Endothelial cell of umbilical vein (primary cell): ENCODE measurements around the gene VDR. TPM values are rescaled to one million over a fixed set of nuclear protein-coding genes. Genes with fewer than 3 reads are reported as not detected.

Source experiments
- BruUV-seq: library from RNA; stranded (reverse); fragments of 400-500 nt; replicated peaks from 2 replicates; lab custom pipeline; 2021; lab: Mats Ljungman, UMichigan
- CTCF ChIA-PET: fragments of 300-600, 350-600 bp; sonication (Branson Sonifier 250); formaldehyde crosslinking; loops from one replicate; lab custom pipeline; 2021; ENCODE audit warnings: antibody characterized with exemption, inconsistent platforms; lab: Charles Lee
- POLR2A ChIA-PET: fragments of 300-600, 350-600 bp; sonication (Branson Sonifier 250); formaldehyde crosslinking; loops from one replicate; lab custom pipeline; 2021; ENCODE audit warnings: antibody characterized with exemption, inconsistent platforms; lab: Charles Lee
- DNase-seq: peaks from one replicate; pipeline ENCODE4 v3.0.0-alpha.2; 2011; ENCODE audit warnings: low read depth, low spot score
- FAIRE-seq: peaks from 2 replicates; lab custom pipeline; 2011; peaks lifted over from hg19 to GRCh38; lab: Jason Lieb, UNC
- H2AFZ ChIP-seq: 2 replicates; pipeline ENCODE4 v1.6.0; 2012; ENCODE audit warnings: low read depth, low read length, control low read depth, inconsistent platforms
- H3K27ac ChIP-seq: 2 replicates; pipeline ENCODE4 v1.5.1; 2011; ENCODE audit warnings: low read depth, mild to moderate bottlenecking, control low read depth, low read length, moderate library complexity; ENCODE audit not compliant: insufficient read depth
- H3K27me3 ChIP-seq, 2 experiments: 2 replicates each; pipeline versions ENCODE4 v1.6.0 to v1.6.1; 2011; ENCODE audit warnings: low read length in 2 of 2, mixed read lengths in 1 of 2; ENCODE audit not compliant: control insufficient read depth in 2 of 2, insufficient read depth in 2 of 2
- H3K36me3 ChIP-seq, 2 experiments: 2 replicates in 1 of 2; 3 replicates in 1 of 2; pipeline ENCODE4 v1.5.1; 2011; ENCODE audit warnings: low read length in 2 of 2, mild to moderate bottlenecking in 1 of 2, moderate library complexity in 1 of 2; ENCODE audit not compliant: control insufficient read depth in 2 of 2, insufficient read depth in 2 of 2; ENCODE audit errors: extremely low read depth in 1 of 2
- H3K4me1 ChIP-seq: 3 replicates; pipeline ENCODE4 v1.5.1; 2011; ENCODE audit warnings: mild to moderate bottlenecking, low read length; ENCODE audit not compliant: control insufficient read depth, insufficient read depth; ENCODE audit errors: extremely low read depth
- H3K4me2 ChIP-seq: 2 replicates; pipeline ENCODE4 v1.6.1; 2011; ENCODE audit warnings: low read length, control low read depth, mixed read lengths; ENCODE audit not compliant: insufficient read depth
- H3K4me3 ChIP-seq, 3 experiments: fragments of 200-600 bp in 1 of 3; sonication (generic), shearing (Covaris generic) in 1 of 3; replicated peaks in 1 of 3; 2 replicates each; pipeline ENCODE4 v1.5.1; 2011 to 2016; ENCODE audit warnings: control low read depth in 3 of 3, low read length in 3 of 3, mild to moderate bottlenecking in 2 of 3, inconsistent platforms in 1 of 3, low read depth in 1 of 3, moderate library complexity in 1 of 3; ENCODE audit not compliant: insufficient read depth in 1 of 3
- H3K79me2 ChIP-seq: 2 replicates; pipeline ENCODE4 v1.6.0; 2012; ENCODE audit warnings: low read length, inconsistent platforms; ENCODE audit not compliant: control insufficient read depth, insufficient read depth
- H3K9ac ChIP-seq: replicated peaks from 2 replicates; pipeline ENCODE3; 2011; ENCODE audit warnings: low read length, control low read depth; ENCODE audit not compliant: insufficient read depth; ENCODE audit errors: extremely low read depth
- H3K9me1 ChIP-seq: replicated peaks from 3 replicates; pipeline ENCODE4 v1.6.0; 2011; ENCODE audit warnings: mild to moderate bottlenecking, low read length; ENCODE audit not compliant: control insufficient read depth, insufficient read depth; ENCODE audit errors: extremely low read depth
- H3K9me3 ChIP-seq: replicated peaks from 2 replicates; pipeline ENCODE4 v1.5.1; 2012; ENCODE audit warnings: low read length, inconsistent platforms; ENCODE audit not compliant: control insufficient read depth, insufficient read depth
- H4K20me1 ChIP-seq: replicated peaks from 2 replicates; pipeline ENCODE3; 2011; ENCODE audit warnings: mild to moderate bottlenecking, low read length; ENCODE audit not compliant: control insufficient read depth, insufficient read depth; ENCODE audit errors: extremely low read depth
- CTCF ChIP-seq, 2 donors: IDR thresholded peaks; 1 replicate in 1 of 2; 2 replicates in 1 of 2; pipeline ENCODE4 v1.5.1; 2011; ENCODE audit warnings: low read length in 2 of 2, mild to moderate bottlenecking in 2 of 2, moderate library complexity in 2 of 2, control low read depth in 1 of 2, inconsistent platforms in 1 of 2, low read depth in 1 of 2; ENCODE audit not compliant: insufficient read depth in 1 of 2; ENCODE audit errors: extremely low read depth in 1 of 2
- EZH2 ChIP-seq: IDR thresholded peaks from 2 replicates; pipeline ENCODE4 v1.6.1; 2012; ENCODE audit warnings: borderline replicate concordance, low read depth, mild to moderate bottlenecking, moderate library complexity, low read length, inconsistent platforms; ENCODE audit not compliant: severe bottlenecking
- FOS ChIP-seq: IDR thresholded peaks from 2 replicates; pipeline ENCODE4 v1.6.1; 2011; ENCODE audit warnings: mild to moderate bottlenecking, low read length, moderate library complexity, borderline replicate concordance; ENCODE audit not compliant: insufficient read depth
- GATA2 ChIP-seq: IDR thresholded peaks from 2 replicates; pipeline ENCODE4 v1.7.0; 2011; ENCODE audit warnings: low read depth, mild to moderate bottlenecking, moderate library complexity, mixed read lengths, low read length; ENCODE audit not compliant: insufficient read length, insufficient read depth
- JUN ChIP-seq: IDR thresholded peaks from 2 replicates; pipeline ENCODE4 v1.6.1; 2011; ENCODE audit warnings: borderline replicate concordance, low read depth; ENCODE audit not compliant: insufficient read length, insufficient read depth
- MAX ChIP-seq: IDR thresholded peaks from 2 replicates; pipeline ENCODE4 v1.6.1; 2011; ENCODE audit not compliant: insufficient read depth, insufficient read length
- MYC ChIP-seq: IDR thresholded peaks from one replicate; pipeline ENCODE4 v1.6.1; 2011; ENCODE audit warnings: mild to moderate bottlenecking, low read depth, low read length
- POLR2A ChIP-seq: IDR thresholded peaks from 2 replicates; pipeline ENCODE4 v1.6.1; 2012; ENCODE audit warnings: low read depth, mild to moderate bottlenecking, control low read depth, low read length
- POLR2AphosphoS5 ChIP-seq: IDR thresholded peaks from 2 replicates; pipeline ENCODE4 v1.6.1; 2012; ENCODE audit warnings: low read depth, mild to moderate bottlenecking, control low read depth, low read length, moderate library complexity; ENCODE audit not compliant: insufficient read depth
- dilution Hi-C: fragments of 300-500 bp; cut with MboI; formaldehyde crosslinking; loops from one replicate; pipeline ENCODE4 v1.15.0; 2019; ENCODE audit warnings: low sequenced_read_pairs; ENCODE audit not compliant: extremely low pct_ligation_motif_present
- intact Hi-C: fragments of 100-400 bp; cut with micrococcal nuclease; formaldehyde crosslinking; loops from one replicate; pipeline ENCODE4 v1.10.0; 2022
- polyA plus RNA-seq, 4 experiments: library from polyadenylated mRNA; depleted of rRNA in 3 of 4; stranded (reverse) in 3 of 4; unstranded in 1 of 4; fragments of >200 nt; gene quantifications; 2 replicates each; pipeline versions ENCODE4 v1.2.1 to v1.2.3, GENCODE V29; 2011 to 2012; ENCODE audit warnings: missing spikeins in 1 of 4
- total RNA-seq: library from RNA; stranded (reverse); gene quantifications from 2 replicates; pipeline ENCODE4 v1.2.3, GENCODE V29; 2021

The VDR gene
- total and polyA plus RNA-seq, 2 donors (not counting 3 experiments of a cell fraction or from before 2014, with no cell fraction given): 0.73 to 0.91 TPM

- intact Hi-C loops (no loop called here), dilution Hi-C loops (no loop called here)
- H3K4me2 ChIP-seq: no peak overlapping the region
- H3K27me3 ChIP-seq: no peaks in the 10 kb centered on the region
- peaks cover 26% of the 10 kb centered on the region for H3K4me1 ChIP-seq
- H3K9me1 ChIP-seq: no peaks in the 10 kb centered on the region
- no peaks in the 10 kb centered on the region for H3K36me3 ChIP-seq
- no peak overlapping the region for H2AFZ ChIP-seq
- ChIA-PET CTCF (interaction anchor here (2.3 kb wide), 1 partner anchor 14 kb away, joined by 8 read pairs; no protein-coding TSS in a partner anchor), POLR2A (no interaction called here)
- H3K9ac ChIP-seq: no peak overlapping the region
- TF ChIP-seq POLR2A (no peak), JUN (no peak), EZH2 (no peak), GATA2 (no peak)
- no peak overlapping the region for H3K27ac ChIP-seq
- peaks cover 4% of the 10 kb centered on the region for H3K79me2 ChIP-seq
- no peaks in the 10 kb centered on the region for H3K9me3 ChIP-seq
- no peak overlapping the region for H3K4me3 ChIP-seq
- no peaks in the 10 kb centered on the region for H4K20me1 ChIP-seq
- DNase-seq (no peak), FAIRE-seq (no peak)
- BruUV-seq: no TSS peak
Observed at GRCh38 chr12:47824198-47824597, 80.6 kb downstream of the VDR start.

- Histone ChIP-seq H4K20me1 (no peaks in the 10 kb centered on the region), H3K79me2 (peaks cover 11% of the 10 kb centered on the region), H3K27ac (no peak overlapping the region), H3K4me2 (no peak overlapping the region), H3K9me1 (no peaks in the 10 kb centered on the region), H3K9me3 (no peaks in the 10 kb centered on the region), H3K9ac (no peak overlapping the region), H3K36me3 (no peaks in the 10 kb centered on the region), H3K4me3 (no peak overlapping the region), H3K4me1 (peaks cover 22% of the 10 kb centered on the region), H2AFZ (no peak overlapping the region), H3K27me3 (no peaks in the 10 kb centered on the region)
- CTCF ChIA-PET: interaction anchor here (2.3 to 7.8 kb wide), 2 partner anchors 12 to 14 kb away, joined by 8 to 246 read pairs; no protein-coding TSS in a partner anchor
- POLR2A ChIA-PET: no interaction called here
- DNase-seq (no peak), FAIRE-seq (peak; percentile 8)
- no TSS peak for BruUV-seq
- no peak for TF ChIP-seq MAX
- TF ChIP-seq MYC: no peak
- no peak for TF ChIP-seq GATA2
- no peak for TF ChIP-seq FOS
- no peak for TF ChIP-seq POLR2AphosphoS5
- TF ChIP-seq CTCF (IDR thresholded peaks at IDR 0.05; ENCODE audit: extremely low read depth in 1 of 2, insufficient read depth in 1 of 2, low read depth in 1 of 2, low read length in 2 of 2): no peak
- no peak for TF ChIP-seq POLR2A
- TF ChIP-seq JUN: no peak
- TF ChIP-seq EZH2: no peak
- dilution Hi-C loops (no loop called here), intact Hi-C loops (no loop called here)
Observed at GRCh38 chr12:47823422-47824086, 81.2 kb downstream of the VDR start.
